Activated CD4-positive, alpha-beta T cell treated with anti-CD3 and anti-CD28 coated beads, Interleukin-2, Interleukin-4, amounts not matched to agents 100 ng/mL and 50 ng/mL, durations not matched to agents 16 hours and 8 hours (primary cell): ENCODE measurements around the gene ALK.

Source experiments
- DNase-seq: peaks from one replicate; pipeline ENCODE4 v3.0.0-alpha.2; 2020; ENCODE audit warnings: low spot score

ALK gene

GRCh38 chr2:29367986-29368658 is 553.3 kb downstream of the ALK start:
- DNase-seq = no peak

- no peak for DNase-seq
These were observed 558.3 kb downstream of the ALK start for GRCh38 chr2:29363111-29363510.

- DNase-seq = no peak
These were observed 560.2 kb downstream of the ALK start for GRCh38 chr2:29361231-29361630.

- DNase-seq = no peak
These were observed 561.2 kb downstream of the ALK start for GRCh38 chr2:29360016-29360784.

- no peak for DNase-seq
These were observed 567.9 kb downstream of the ALK start for GRCh38 chr2:29353403-29353991.

GRCh38 chr2:29351916-29352591 is 569.3 kb downstream of the ALK start:
- no peak for DNase-seq

- no peak for DNase-seq
These were observed 570.1 kb downstream of the ALK start for GRCh38 chr2:29351248-29351647.

- no peak for DNase-seq
These were observed 571.9 kb downstream of the ALK start for GRCh38 chr2:29349316-29350030.

GRCh38 chr2:29347774-29348461 is 573.5 kb downstream of the ALK start:
- DNase-seq = no peak

- no peak for DNase-seq
These were observed 576.1 kb downstream of the ALK start for GRCh38 chr2:29345236-29345635.

GRCh38 chr2:29343830-29344229 is 577.6 kb downstream of the ALK start:
- no peak for DNase-seq

- DNase-seq = no peak
These were observed 584.8 kb downstream of the ALK start for GRCh38 chr2:29336341-29337241.

- no peak for DNase-seq
These were observed 586.0 kb downstream of the ALK start for GRCh38 chr2:29335396-29335795.

GRCh38 chr2:29334706-29335105 is 586.7 kb downstream of the ALK start:
- no peak for DNase-seq

- no peak for DNase-seq
These were observed 588.8 kb downstream of the ALK start for GRCh38 chr2:29332540-29332939.

GRCh38 chr2:29329899-29330298 is 591.5 kb downstream of the ALK start:
- no peak for DNase-seq

- no peak for DNase-seq
These were observed 594.5 kb downstream of the ALK start for GRCh38 chr2:29326926-29327325.

GRCh38 chr2:29325544-29325943 is 595.8 kb downstream of the ALK start:
- no peak for DNase-seq

- DNase-seq = no peak
These were observed 597.4 kb downstream of the ALK start for GRCh38 chr2:29323961-29324360.

- DNase-seq = no peak
These were observed 598.1 kb downstream of the ALK start for GRCh38 chr2:29323301-29323700.
